Aorta (tissue), 5 donors: ENCODE measurements around the gene SFMBT1. TPM values are rescaled to one million over a fixed set of nuclear protein-coding genes. Genes with fewer than 3 reads are reported as not detected.

ENCODE experiments used
- ATAC-seq: fragments of 200-7000 bp; cut with Tn5 transposase; one replicate; pipeline ENCODE4 v1.9.1; 2022; ENCODE audit warnings: moderate library complexity; ENCODE audit not compliant: low FRiP score
- DNase-seq, 2 donors: peaks; one replicate each; pipeline ENCODE4 v3.0.0-alpha.2; 2020
- H3K27ac ChIP-seq, 2 donors: one replicate each; pipeline ENCODE4 v1.5.1; 2013; ENCODE audit warnings: low read length in 2 of 2, mild to moderate bottlenecking in 2 of 2, moderate library complexity in 2 of 2, control low read depth in 1 of 2, inconsistent platforms in 1 of 2, low read depth in 1 of 2
- H3K27me3 ChIP-seq, 2 donors: one replicate each; pipeline ENCODE4 v1.6.1; 2013; ENCODE audit warnings: control low read depth in 1 of 2, low read length in 1 of 2, mild to moderate bottlenecking in 1 of 2, moderate library complexity in 1 of 2; ENCODE audit not compliant: insufficient read depth in 2 of 2, control insufficient read depth in 1 of 2
- H3K36me3 ChIP-seq, 2 donors: one replicate each; pipeline ENCODE4 v1.6.1; 2013; ENCODE audit warnings: control low read depth in 1 of 2, low read length in 1 of 2, mild to moderate bottlenecking in 1 of 2; ENCODE audit not compliant: insufficient read depth in 2 of 2, control insufficient read depth in 1 of 2
- H3K4me1 ChIP-seq, 2 donors: one replicate each; pipeline ENCODE4 v1.6.1; 2013; ENCODE audit warnings: low read length in 2 of 2, control low read depth in 1 of 2, mild to moderate bottlenecking in 1 of 2, moderate library complexity in 1 of 2; ENCODE audit not compliant: insufficient read depth in 2 of 2, control insufficient read depth in 1 of 2
- H3K4me3 ChIP-seq, 2 donors: one replicate each; pipeline ENCODE4 v1.5.1; 2013; ENCODE audit warnings: low read length in 2 of 2, control low read depth in 1 of 2, mild to moderate bottlenecking in 1 of 2
- H3K9me3 ChIP-seq: one replicate; pipeline ENCODE4 v1.6.1; 2013; ENCODE audit warnings: mild to moderate bottlenecking, low read length; ENCODE audit not compliant: control insufficient read depth
- WGBS, 2 donors: extraction: QIAGEN DNeasy Blood & Tissue Kit; methylation state at CpG; one replicate each; pipeline ENCODE4 v1.1.7; 2013; 5-methylcytosine and 5-hydroxymethylcytosine counted together
- intact Hi-C, 2 donors: fragments of 100-400 bp; cut with DNase I; formaldehyde crosslinking; loops; one replicate each; pipeline versions ENCODE4 v1.14.2 to v1.15.0; 2022
- polyA plus RNA-seq, 2 donors: library from polyadenylated mRNA; stranded (reverse); fragments of 200-250 nt; gene quantifications; one replicate each; pipeline ENCODE4 v1.2.3, GENCODE V29; 2013
- total RNA-seq, 2 donors: library from RNA; stranded (reverse); fragmentation: NEBNext Ultra II Directional; extraction: Animal tissue kit (Norgen Biotek cat#: 25700); gene quantifications; one replicate each; pipeline ENCODE4 v1.2.1, GENCODE V29; 2021
- donor health status: healthy with polysubstance abuse.
- donor health status: Bipolar disorder and iron deficiency.
- donor health status: DM: no; HTN: no; CAD: no.
- donor health status: DM: no; HTN: no; CAD: no.
- donor health status: DM: yes; HTN: yes; CAD: no.

The SFMBT1 gene
- total and polyA plus RNA-seq, 4 donors = 0.75 to 12.6 (median 5.4) TPM

DNA sequence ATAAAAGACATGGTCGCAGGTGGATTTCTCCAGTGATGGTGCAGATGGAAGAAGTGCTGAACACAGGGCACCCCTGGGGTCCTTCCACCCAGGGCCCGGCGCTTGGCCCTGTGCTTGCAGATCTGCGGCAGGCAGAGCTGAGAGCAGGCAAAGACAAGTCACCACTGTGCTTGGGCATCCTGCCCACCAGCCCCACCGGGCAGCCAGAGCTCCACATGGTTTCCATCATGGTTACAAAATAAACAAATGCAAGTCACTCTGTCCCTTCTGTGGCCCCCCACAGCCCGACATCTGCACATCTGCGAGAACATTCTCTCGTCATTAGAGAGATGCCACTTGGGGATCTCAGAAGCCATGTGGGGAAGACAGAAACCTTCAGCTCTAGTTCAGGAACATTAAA, 37.6 kb upstream of the SFMBT1 start:
- no peaks in the 10 kb centered on the region for H3K36me3 ChIP-seq
- intact Hi-C loops = no loop called here
- H3K4me3 ChIP-seq = no peak overlapping the region
- H3K27me3 ChIP-seq = no peaks in the 10 kb centered on the region
- no peaks in the 10 kb centered on the region for H3K9me3 ChIP-seq
- no peak for ATAC-seq
- H3K4me1 ChIP-seq = peaks cover 0 to 1% of the 10 kb centered on the region in 2 donors
- no peak overlapping the region for H3K27ac ChIP-seq
- 34 to 36% methylated on average over 8 of the region's 8 CpGs for WGBS, 2 donors
- peak; percentile 46 to 62 for DNase-seq

- intact Hi-C loops = no loop called here
- ATAC-seq (no peak), DNase-seq (peak; percentile 7 to 40)
- WGBS, 2 donors = 84 to 87% methylated on average over 8 of the region's 8 CpGs
- Histone ChIP-seq H3K36me3 (no peaks in the 10 kb centered on the region), H3K4me3 (no peak overlapping the region), H3K4me1 (peaks cover 0 to 1% of the 10 kb centered on the region in 2 donors), H3K27me3 (no peaks in the 10 kb centered on the region), H3K9me3 (no peaks in the 10 kb centered on the region), H3K27ac (no peak overlapping the region)
Measured at GRCh38 chr3:53082736-53083135, 36.9 kb upstream of the SFMBT1 start.

- no peak overlapping the region for H3K4me3 ChIP-seq
- no peak overlapping the region for H3K27ac ChIP-seq
- H3K27me3 ChIP-seq = no peaks in the 10 kb centered on the region
- intact Hi-C loops = no loop called here
- peaks cover 0 to 1% of the 10 kb centered on the region in 2 donors for H3K4me1 ChIP-seq
- no peak for ATAC-seq
- peak; percentile 13 to 54 for DNase-seq
- WGBS, 2 donors = 87 to 94% methylated on average over 5 of the region's 5 CpGs
- H3K36me3 ChIP-seq = no peaks in the 10 kb centered on the region
- no peaks in the 10 kb centered on the region for H3K9me3 ChIP-seq
Measured at GRCh38 chr3:53081318-53081717, 35.4 kb upstream of the SFMBT1 start.

GRCh38 chr3:53080612-53081205, 34.8 kb upstream of the SFMBT1 start:
- Histone ChIP-seq H3K9me3 (no peaks in the 10 kb centered on the region), H3K27ac (no peak overlapping the region), H3K4me1 (peaks cover 0 to 1% of the 10 kb centered on the region in 2 donors), H3K36me3 (no peaks in the 10 kb centered on the region), H3K4me3 (no peak overlapping the region), H3K27me3 (no peaks in the 10 kb centered on the region)
- DNase-seq = peak; percentile 30 to 31
- no peak for ATAC-seq
- intact Hi-C loops = no loop called here
- WGBS, 2 donors = 80 to 84% methylated on average over 7 of the region's 7 CpGs

DNA sequence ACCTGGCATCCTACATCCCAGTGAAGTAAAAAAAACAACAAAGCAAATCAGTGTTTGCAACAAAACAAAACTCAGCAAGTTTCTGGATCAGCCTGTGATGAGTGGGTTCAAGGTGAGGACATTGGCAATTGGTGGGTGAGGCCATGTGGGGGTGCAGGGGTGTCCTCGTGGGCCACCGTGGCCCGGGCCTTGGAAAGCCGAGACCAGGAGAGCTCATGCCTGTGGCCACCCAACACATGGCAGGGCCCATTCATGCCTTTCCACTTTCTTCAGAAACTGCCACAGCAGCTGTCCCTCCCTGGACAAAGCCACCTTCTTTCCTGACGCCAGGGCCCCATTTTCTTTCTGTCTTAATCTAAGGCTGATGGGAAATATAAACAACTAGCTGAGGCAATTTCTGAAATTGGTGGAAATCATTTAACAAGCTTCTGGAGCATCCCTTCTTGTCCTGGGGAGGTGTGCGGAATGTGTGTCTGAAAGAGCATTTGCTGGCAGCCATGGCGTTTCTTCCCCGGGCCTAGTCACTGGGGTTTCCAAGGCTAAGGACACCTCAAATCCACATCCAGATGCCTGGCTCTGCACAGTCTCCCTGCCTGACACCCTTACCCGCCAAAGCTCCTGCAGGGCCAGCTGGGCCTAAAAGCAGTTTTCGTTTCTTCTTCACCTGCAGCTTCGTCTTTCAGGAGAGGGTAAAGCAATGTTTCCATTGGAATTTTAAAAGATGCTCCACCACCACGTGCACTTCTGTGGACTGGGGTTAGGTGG, 34.1 kb upstream of the SFMBT1 start:
- Histone ChIP-seq H3K4me1 (peaks cover 0 to 1% of the 10 kb centered on the region in 2 donors), H3K9me3 (no peaks in the 10 kb centered on the region), H3K27ac (no peak overlapping the region), H3K4me3 (no peak overlapping the region), H3K27me3 (no peaks in the 10 kb centered on the region), H3K36me3 (no peaks in the 10 kb centered on the region)
- DNase-seq (peak; percentile 20 to 58), ATAC-seq (no peak)
- 87 to 89% methylated on average over 12 of the region's 12 CpGs for WGBS, 2 donors
- intact Hi-C loops = loop anchor here in 1 of 2 donors (10.0 kb wide), 1 partner anchor 145 kb away; no protein-coding TSS in a partner anchor

DNA sequence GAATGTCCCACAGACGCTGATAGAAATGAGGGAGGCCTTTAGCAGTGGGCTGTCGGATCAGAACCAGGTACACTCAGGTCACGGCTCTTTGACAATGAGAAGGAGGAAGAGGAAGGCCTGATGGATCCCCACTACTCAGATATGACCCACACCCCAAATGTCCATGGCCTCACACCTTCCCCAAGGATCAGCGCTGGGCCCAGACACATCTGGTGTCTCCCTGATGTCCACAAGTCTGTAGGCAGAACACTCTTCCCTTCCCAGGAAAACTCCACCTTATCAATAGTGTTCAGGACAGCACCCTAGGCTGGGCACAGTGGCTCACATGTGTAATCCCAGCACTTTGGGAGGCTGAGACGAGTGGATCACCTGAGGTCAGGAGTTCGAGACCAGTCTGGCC, 33.3 kb upstream of the SFMBT1 start:
- peak; percentile 9 to 20 for DNase-seq
- H3K27me3 ChIP-seq = no peaks in the 10 kb centered on the region

DNA sequence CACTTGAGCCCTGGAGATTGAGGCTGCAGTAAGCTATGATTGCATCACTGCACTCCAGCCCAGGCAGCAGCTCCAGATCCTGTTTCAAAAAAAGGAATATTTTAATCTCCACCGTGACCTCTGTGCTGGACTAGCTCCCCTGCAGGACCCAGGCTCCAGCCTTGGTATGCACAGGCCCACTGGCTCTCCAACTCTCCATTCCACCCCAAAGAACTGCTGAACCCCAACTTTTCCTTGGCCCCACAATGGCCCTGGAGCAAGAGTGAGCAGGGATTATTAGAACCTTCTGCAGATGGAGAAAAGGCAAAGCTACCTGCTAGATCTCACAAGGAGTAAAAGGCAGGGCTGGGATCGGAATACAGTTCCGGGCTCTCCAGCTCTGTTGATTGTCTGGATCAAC, 32.8 kb upstream of the SFMBT1 start:
- Histone ChIP-seq H3K4me3 (no peak overlapping the region), H3K27ac (no peak overlapping the region), H3K4me1 (peaks cover 0 to 1% of the 10 kb centered on the region in 2 donors), H3K36me3 (no peaks in the 10 kb centered on the region), H3K9me3 (no peaks in the 10 kb centered on the region), H3K27me3 (no peaks in the 10 kb centered on the region)
- peak in 1 of 2 donors; percentile 7 for DNase-seq
- intact Hi-C loops = loop anchor here in 1 of 2 donors (10.0 kb wide), 1 partner anchor 144 kb away; no protein-coding TSS in a partner anchor
- no peak for ATAC-seq
- WGBS, 2 donors = 84 to 85% methylated on average over 3 of the region's 3 CpGs

More for the DNA sequence above, 33.3 kb upstream of the SFMBT1 start:
- Histone ChIP-seq H3K9me3 (no peaks in the 10 kb centered on the region), H3K27ac (no peak overlapping the region), H3K4me1 (peaks cover 0 to 1% of the 10 kb centered on the region in 2 donors), H3K4me3 (no peak overlapping the region), H3K36me3 (no peaks in the 10 kb centered on the region)
- WGBS, 2 donors = 95 to 96% methylated on average over 6 of the region's 6 CpGs
- ATAC-seq = no peak
- intact Hi-C loops = loop anchor here in 1 of 2 donors (10.0 kb wide), 1 partner anchor 144 kb away; no protein-coding TSS in a partner anchor

DNA sequence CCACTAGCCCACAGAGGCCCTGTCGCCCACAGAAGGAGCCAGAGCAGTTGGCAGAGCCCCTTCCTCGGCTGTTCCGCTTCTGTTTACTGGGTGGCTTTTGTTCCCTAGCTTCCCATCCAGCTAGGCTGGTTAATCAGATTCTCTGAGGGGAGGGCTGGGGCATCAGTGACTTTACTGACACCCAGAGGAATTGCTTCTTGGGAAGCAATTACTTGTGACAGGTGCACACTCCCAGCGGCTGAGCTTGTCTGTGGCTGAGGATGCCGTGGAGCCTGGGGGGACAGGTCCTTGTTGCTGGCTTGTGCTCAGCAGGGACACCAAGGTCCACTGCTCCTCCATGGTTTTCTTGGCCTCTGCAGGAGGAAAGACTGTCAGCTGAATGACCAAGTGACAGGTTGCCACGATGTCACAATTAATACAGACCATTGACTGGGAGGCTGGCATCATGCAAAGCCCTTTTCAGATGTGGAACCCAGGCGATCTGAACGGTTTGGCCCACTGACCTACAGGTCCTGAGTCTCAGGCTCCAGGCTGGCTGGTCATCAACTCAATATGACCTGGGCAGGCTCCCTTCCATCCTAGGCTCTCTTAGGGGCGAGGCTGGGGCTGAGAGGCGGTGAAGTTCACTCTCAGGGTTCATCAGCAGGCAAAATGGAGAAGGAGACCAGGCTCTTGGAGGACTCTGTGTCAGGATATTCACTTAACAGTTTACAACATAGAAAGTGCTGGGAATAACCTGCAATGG, 31.8 kb upstream of the SFMBT1 start:
- WGBS, 2 donors = 89 to 90% methylated on average over 10 of the region's 10 CpGs
- Histone ChIP-seq H3K27me3 (no peaks in the 10 kb centered on the region), H3K27ac (no peak overlapping the region), H3K36me3 (no peaks in the 10 kb centered on the region), H3K4me1 (no peaks in the 10 kb centered on the region), H3K4me3 (no peak overlapping the region), H3K9me3 (no peaks in the 10 kb centered on the region)
- intact Hi-C loops = loop anchor here in 1 of 2 donors (10.0 kb wide), 1 partner anchor 143 kb away; no protein-coding TSS in a partner anchor
- DNase-seq (peak; percentile 33 to 37), ATAC-seq (no peak)
